B cell (primary cell): ENCODE results near the gene KCNK18.

ENCODE experiments used
- EZH2 ChIP-seq: IDR thresholded peaks from 2 replicates; pipeline ENCODE4 v1.6.1; 2012; ENCODE audit warnings: borderline replicate concordance, low read depth, mild to moderate bottlenecking, moderate library complexity, low read length; ENCODE audit not compliant: insufficient read depth, poor library complexity, severe bottlenecking
- TF ChIP-seq, protein P1 (sequence below): fragments of 200-600 bp; IDR thresholded peaks from one replicate; pipeline ENCODE4 v1.8.0; 2022; ENCODE audit warnings: antibody characterized with exemption, mild to moderate bottlenecking

DNA sequence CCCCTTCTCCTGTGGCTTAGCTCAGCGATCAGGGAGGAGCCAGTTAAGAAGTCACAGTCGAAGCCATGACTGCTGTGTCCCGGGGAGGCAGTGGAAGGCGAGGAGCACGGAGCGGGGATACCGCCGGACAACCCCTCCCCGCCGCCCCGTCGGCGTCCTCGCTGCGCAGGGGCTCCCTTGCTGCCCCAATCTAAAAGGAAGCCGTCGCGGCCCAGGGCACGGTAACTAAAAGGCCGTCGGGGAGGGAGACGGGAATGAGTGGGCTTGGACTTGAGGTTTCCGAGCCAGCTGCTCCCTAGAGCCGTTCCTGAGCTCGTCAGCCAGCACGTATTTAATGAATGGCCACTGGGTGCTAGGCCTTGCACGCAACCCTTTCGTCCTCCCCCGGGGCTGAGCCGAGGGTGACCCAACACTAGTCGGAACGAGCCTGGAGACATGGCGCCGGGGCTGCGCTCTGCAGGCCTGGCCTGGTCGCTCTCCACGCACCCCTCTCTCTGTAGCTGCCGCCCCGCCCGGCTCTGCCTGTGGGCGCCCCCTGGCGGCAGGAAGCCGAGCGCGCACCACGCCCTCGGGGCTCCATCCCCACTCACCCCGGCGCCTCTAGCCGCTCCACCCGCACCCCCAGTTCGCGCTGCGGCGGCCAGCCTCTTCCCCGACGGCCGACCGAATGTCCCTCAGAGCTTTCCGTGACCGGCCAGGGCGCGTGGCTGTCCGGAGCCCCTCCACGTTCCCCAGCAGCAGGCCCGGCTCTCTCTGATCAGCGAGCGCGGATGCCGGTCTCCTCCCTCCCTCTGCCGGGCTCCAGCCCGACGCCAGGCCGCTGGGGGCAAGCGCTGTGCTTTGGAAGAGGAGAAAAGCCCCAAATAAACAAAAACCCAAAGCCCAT lies 29.3 kb upstream of the KCNK18 start:
- no peak for TF ChIP-seq EZH2
- TF ChIP-seq, protein P1, sequence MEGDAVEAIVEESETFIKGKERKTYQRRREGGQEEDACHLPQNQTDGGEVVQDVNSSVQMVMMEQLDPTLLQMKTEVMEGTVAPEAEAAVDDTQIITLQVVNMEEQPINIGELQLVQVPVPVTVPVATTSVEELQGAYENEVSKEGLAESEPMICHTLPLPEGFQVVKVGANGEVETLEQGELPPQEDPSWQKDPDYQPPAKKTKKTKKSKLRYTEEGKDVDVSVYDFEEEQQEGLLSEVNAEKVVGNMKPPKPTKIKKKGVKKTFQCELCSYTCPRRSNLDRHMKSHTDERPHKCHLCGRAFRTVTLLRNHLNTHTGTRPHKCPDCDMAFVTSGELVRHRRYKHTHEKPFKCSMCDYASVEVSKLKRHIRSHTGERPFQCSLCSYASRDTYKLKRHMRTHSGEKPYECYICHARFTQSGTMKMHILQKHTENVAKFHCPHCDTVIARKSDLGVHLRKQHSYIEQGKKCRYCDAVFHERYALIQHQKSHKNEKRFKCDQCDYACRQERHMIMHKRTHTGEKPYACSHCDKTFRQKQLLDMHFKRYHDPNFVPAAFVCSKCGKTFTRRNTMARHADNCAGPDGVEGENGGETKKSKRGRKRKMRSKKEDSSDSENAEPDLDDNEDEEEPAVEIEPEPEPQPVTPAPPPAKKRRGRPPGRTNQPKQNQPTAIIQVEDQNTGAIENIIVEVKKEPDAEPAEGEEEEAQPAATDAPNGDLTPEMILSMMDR = peak; percentile 74
